WTC11 (cell line): ENCODE results near the gene NEO1. TPM values are rescaled to one million over a fixed set of nuclear protein-coding genes. Genes with fewer than 3 reads are reported as not detected.
"Not testable (repeated sequence)": the region's sequence is repeated elsewhere in the genome, so short reads cannot be mapped to it uniquely, and the experiment has no call there.

Experiments
- ATAC-seq: fragments of 200-7000 bp; cut with Tn5 transposase; 2 replicates; pipeline ENCODE4 v1.10.0; 2021; ENCODE audit warnings: mild to moderate bottlenecking, moderate library complexity
- CTCF ChIA-PET: fragments of 300-600 bp; sonication (Branson Sonifier 250); formaldehyde crosslinking; loops from one replicate; lab custom pipeline; 2021; ENCODE audit warnings: antibody characterized with exemption; lab: Charles Lee
- POLR2A ChIA-PET: fragments of 350-600 bp; sonication (Branson Sonifier 250); formaldehyde crosslinking; loops from one replicate; lab custom pipeline; 2021; ENCODE audit warnings: antibody characterized with exemption; lab: Charles Lee
- DNase-seq: peaks from one replicate; pipeline ENCODE4 v3.0.0; 2021; ENCODE audit warnings: low spot score
- H3K27ac Mint-ChIP-seq: 2 replicates; pipeline ENCODE4 v1.8.0; 2021; ENCODE audit warnings: mixed read lengths
- H3K27me3 Mint-ChIP-seq: 2 replicates; pipeline ENCODE4 v1.8.0; 2021; ENCODE audit warnings: low read depth, mild to moderate bottlenecking, moderate library complexity, mixed read lengths
- H3K36me3 Mint-ChIP-seq: 2 replicates; pipeline ENCODE4 v1.8.0; 2021; ENCODE audit warnings: mixed read lengths
- H3K4me1 Mint-ChIP-seq: 2 replicates; pipeline ENCODE4 v1.8.0; 2022; ENCODE audit warnings: mixed read lengths
- H3K4me3 Mint-ChIP-seq: 2 replicates; pipeline ENCODE4 v1.8.0; 2021; ENCODE audit warnings: mild to moderate bottlenecking, moderate library complexity, mixed read lengths
- H3K9me3 Mint-ChIP-seq: 2 replicates; pipeline ENCODE4 v1.8.0; 2021; ENCODE audit warnings: mixed read lengths
- IRF2 ChIP-seq: sonication (generic); formaldehyde crosslinking; IDR thresholded peaks from 2 replicates; pipeline ENCODE4 v1.8.0; 2022; ENCODE audit warnings: low read depth, missing genetic modification reagents, borderline replicate concordance
- JAZF1 ChIP-seq: fragments of 250-450 bp; sonication (Bioruptor Pico); IDR thresholded peaks from 2 replicates; pipeline ENCODE4 v1.9.0; 2021; ENCODE audit warnings: moderate library complexity, mild to moderate bottlenecking, inconsistent platforms
- KAT7 ChIP-seq: sonication (generic); formaldehyde crosslinking; IDR thresholded peaks from 2 replicates; pipeline ENCODE4 v1.8.1; 2023; ENCODE audit warnings: missing genetic modification reagents, mild to moderate bottlenecking, borderline replicate concordance
- NFYB ChIP-seq: sonication (generic); formaldehyde crosslinking; conservative IDR thresholded peaks from 2 replicates; pipeline ENCODE4 v1.8.0; 2022; ENCODE audit warnings: low read depth, missing genetic modification reagents
- OVOL2 ChIP-seq: fragments of 250-450 bp; sonication (Bioruptor Pico); IDR thresholded peaks from 2 replicates; pipeline ENCODE4 v1.9.0; 2021; ENCODE audit warnings: mild to moderate bottlenecking, borderline replicate concordance
- SMAD3 ChIP-seq: sonication (generic); formaldehyde crosslinking; IDR thresholded peaks from 2 replicates; pipeline ENCODE4 v1.8.0; 2022; ENCODE audit warnings: missing genetic modification reagents, mild to moderate bottlenecking, borderline replicate concordance
- SMAD4 ChIP-seq: sonication (generic); formaldehyde crosslinking; IDR thresholded peaks from 2 replicates; pipeline ENCODE4 v1.8.0; 2022; ENCODE audit warnings: mild to moderate bottlenecking, missing genetic modification reagents
- SOX15 ChIP-seq: fragments of 250-450 bp; sonication (Bioruptor Pico); IDR thresholded peaks from 2 replicates; pipeline ENCODE4 v1.9.0; 2021; ENCODE audit warnings: mild to moderate bottlenecking
- TEAD1 ChIP-seq: sonication (generic); formaldehyde crosslinking; IDR thresholded peaks from 2 replicates; pipeline ENCODE4 v1.8.0; 2022; ENCODE audit warnings: mild to moderate bottlenecking, missing genetic modification reagents
- TEAD4 ChIP-seq: sonication (generic); formaldehyde crosslinking; IDR thresholded peaks from 2 replicates; pipeline ENCODE4 v1.8.0; 2022; ENCODE audit warnings: mild to moderate bottlenecking, missing genetic modification reagents
- ZNF317 ChIP-seq: sonication (generic); formaldehyde crosslinking; IDR thresholded peaks from 2 replicates; pipeline ENCODE4 v1.8.1; 2023; ENCODE audit warnings: low read depth, mild to moderate bottlenecking, moderate library complexity, missing genetic modification reagents, borderline replicate concordance
- ZNF423 ChIP-seq: fragments of 250-450 bp; sonication (Bioruptor Pico); IDR thresholded peaks from 2 replicates; pipeline ENCODE4 v2.1.2; 2022; ENCODE audit warnings: mild to moderate bottlenecking, moderate library complexity
- ZNF512 ChIP-seq: sonication (generic); formaldehyde crosslinking; IDR thresholded peaks from 2 replicates; pipeline ENCODE4 v1.8.1; 2022; ENCODE audit warnings: missing genetic modification reagents, borderline replicate concordance
- ZNF671 ChIP-seq: fragments of 250-450 bp; sonication (Bioruptor Pico); IDR thresholded peaks from 2 replicates; pipeline ENCODE4 v1.8.0; 2021; ENCODE audit warnings: mild to moderate bottlenecking
- total RNA-seq: library from RNA; stranded (reverse); gene quantifications from 3 replicates; pipeline ENCODE4 v1.2.3, GENCODE V29; 2021
- TF ChIP-seq, protein P1 (sequence below): sonication (generic); formaldehyde crosslinking; IDR thresholded peaks from 2 replicates; pipeline ENCODE4 v1.8.1; 2023; ENCODE audit warnings: mild to moderate bottlenecking, missing genetic modification reagents, borderline replicate concordance
- TF ChIP-seq, protein P2 (sequence below): fragments of 200-600 bp; IDR thresholded peaks from 2 replicates; pipeline ENCODE4 v1.8.0; 2022; ENCODE audit warnings: antibody characterized with exemption
- TF ChIP-seq, protein P3 (sequence below): sonication (generic); formaldehyde crosslinking; IDR thresholded peaks from 2 replicates; pipeline ENCODE4 v1.8.1; 2022; ENCODE audit warnings: low read depth, mild to moderate bottlenecking, moderate library complexity, missing genetic modification reagents, borderline replicate concordance
- TF ChIP-seq, protein P4 (sequence below): fragments of 250-450 bp; sonication (Bioruptor Pico); IDR thresholded peaks from 2 replicates; pipeline ENCODE4 v1.9.0; 2021; ENCODE audit warnings: moderate library complexity, mild to moderate bottlenecking, inconsistent platforms, borderline replicate concordance
- TF ChIP-seq, protein P5 (sequence below): fragments of 250-450 bp; sonication (Bioruptor Pico); IDR thresholded peaks from 2 replicates; pipeline ENCODE4 v1.8.0; 2021; ENCODE audit warnings: mild to moderate bottlenecking

NEO1 gene
- total RNA-seq, 1 experiment from 2014 or later, result 37.1 TPM

GRCh38 chr15:73165844-73166243 lies 113.6 kb downstream of the NEO1 start:
- no peak for DNase-seq
- peaks cover 3% of the 10 kb centered on the region; the same call in 1 of the 2 replicates for H3K27me3 Mint-ChIP-seq
- H3K4me3 Mint-ChIP-seq, result no peak overlapping the region
- H3K36me3 Mint-ChIP-seq, result peaks cover 29% of the 10 kb centered on the region
- ATAC-seq, result no peak
- POLR2A ChIA-PET, result no interaction called here
- TF ChIP-seq, protein P1, sequence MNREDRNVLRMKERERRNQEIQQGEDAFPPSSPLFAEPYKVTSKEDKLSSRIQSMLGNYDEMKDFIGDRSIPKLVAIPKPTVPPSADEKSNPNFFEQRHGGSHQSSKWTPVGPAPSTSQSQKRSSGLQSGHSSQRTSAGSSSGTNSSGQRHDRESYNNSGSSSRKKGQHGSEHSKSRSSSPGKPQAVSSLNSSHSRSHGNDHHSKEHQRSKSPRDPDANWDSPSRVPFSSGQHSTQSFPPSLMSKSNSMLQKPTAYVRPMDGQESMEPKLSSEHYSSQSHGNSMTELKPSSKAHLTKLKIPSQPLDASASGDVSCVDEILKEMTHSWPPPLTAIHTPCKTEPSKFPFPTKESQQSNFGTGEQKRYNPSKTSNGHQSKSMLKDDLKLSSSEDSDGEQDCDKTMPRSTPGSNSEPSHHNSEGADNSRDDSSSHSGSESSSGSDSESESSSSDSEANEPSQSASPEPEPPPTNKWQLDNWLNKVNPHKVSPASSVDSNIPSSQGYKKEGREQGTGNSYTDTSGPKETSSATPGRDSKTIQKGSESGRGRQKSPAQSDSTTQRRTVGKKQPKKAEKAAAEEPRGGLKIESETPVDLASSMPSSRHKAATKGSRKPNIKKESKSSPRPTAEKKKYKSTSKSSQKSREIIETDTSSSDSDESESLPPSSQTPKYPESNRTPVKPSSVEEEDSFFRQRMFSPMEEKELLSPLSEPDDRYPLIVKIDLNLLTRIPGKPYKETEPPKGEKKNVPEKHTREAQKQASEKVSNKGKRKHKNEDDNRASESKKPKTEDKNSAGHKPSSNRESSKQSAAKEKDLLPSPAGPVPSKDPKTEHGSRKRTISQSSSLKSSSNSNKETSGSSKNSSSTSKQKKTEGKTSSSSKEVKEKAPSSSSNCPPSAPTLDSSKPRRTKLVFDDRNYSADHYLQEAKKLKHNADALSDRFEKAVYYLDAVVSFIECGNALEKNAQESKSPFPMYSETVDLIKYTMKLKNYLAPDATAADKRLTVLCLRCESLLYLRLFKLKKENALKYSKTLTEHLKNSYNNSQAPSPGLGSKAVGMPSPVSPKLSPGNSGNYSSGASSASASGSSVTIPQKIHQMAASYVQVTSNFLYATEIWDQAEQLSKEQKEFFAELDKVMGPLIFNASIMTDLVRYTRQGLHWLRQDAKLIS (CRISPR knock-in tag), result no peak
- TF ChIP-seq TEAD1 (CRISPR knock-in tag) (no peak), ZNF512 (no peak), JAZF1 (CRISPR knock-in tag) (no peak), ZNF671 (CRISPR knock-in tag) (no peak), SMAD4 (CRISPR knock-in tag) (no peak), ZNF423 (CRISPR knock-in tag) (no peak), KAT7 (no peak), SOX15 (CRISPR knock-in tag) (no peak), SMAD3 (CRISPR knock-in tag) (no peak), IRF2 (CRISPR knock-in tag) (no peak), NFYB (CRISPR knock-in tag) (no peak), OVOL2 (CRISPR knock-in tag) (no peak), ZNF317 (CRISPR knock-in tag) (no peak), TEAD4 (CRISPR knock-in tag) (no peak)
- TF ChIP-seq, protein P2, sequence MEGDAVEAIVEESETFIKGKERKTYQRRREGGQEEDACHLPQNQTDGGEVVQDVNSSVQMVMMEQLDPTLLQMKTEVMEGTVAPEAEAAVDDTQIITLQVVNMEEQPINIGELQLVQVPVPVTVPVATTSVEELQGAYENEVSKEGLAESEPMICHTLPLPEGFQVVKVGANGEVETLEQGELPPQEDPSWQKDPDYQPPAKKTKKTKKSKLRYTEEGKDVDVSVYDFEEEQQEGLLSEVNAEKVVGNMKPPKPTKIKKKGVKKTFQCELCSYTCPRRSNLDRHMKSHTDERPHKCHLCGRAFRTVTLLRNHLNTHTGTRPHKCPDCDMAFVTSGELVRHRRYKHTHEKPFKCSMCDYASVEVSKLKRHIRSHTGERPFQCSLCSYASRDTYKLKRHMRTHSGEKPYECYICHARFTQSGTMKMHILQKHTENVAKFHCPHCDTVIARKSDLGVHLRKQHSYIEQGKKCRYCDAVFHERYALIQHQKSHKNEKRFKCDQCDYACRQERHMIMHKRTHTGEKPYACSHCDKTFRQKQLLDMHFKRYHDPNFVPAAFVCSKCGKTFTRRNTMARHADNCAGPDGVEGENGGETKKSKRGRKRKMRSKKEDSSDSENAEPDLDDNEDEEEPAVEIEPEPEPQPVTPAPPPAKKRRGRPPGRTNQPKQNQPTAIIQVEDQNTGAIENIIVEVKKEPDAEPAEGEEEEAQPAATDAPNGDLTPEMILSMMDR, result no peak
- TF ChIP-seq, protein P3, sequence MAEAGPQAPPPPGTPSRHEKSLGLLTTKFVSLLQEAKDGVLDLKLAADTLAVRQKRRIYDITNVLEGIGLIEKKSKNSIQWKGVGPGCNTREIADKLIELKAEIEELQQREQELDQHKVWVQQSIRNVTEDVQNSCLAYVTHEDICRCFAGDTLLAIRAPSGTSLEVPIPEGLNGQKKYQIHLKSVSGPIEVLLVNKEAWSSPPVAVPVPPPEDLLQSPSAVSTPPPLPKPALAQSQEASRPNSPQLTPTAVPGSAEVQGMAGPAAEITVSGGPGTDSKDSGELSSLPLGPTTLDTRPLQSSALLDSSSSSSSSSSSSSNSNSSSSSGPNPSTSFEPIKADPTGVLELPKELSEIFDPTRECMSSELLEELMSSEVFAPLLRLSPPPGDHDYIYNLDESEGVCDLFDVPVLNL (CRISPR knock-in tag), result no peak
- TF ChIP-seq, protein P4, sequence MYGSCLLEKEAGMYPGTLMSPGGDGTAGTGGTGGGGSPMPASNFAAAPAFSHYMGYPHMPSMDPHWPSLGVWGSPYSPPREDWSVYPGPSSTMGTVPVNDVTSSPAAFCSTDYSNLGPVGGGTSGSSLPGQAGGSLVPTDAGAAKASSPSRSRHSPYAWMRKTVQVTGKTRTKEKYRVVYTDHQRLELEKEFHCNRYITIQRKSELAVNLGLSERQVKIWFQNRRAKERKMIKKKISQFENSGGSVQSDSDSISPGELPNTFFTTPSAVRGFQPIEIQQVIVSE (CRISPR knock-in tag), result no peak
- TF ChIP-seq, protein P5, sequence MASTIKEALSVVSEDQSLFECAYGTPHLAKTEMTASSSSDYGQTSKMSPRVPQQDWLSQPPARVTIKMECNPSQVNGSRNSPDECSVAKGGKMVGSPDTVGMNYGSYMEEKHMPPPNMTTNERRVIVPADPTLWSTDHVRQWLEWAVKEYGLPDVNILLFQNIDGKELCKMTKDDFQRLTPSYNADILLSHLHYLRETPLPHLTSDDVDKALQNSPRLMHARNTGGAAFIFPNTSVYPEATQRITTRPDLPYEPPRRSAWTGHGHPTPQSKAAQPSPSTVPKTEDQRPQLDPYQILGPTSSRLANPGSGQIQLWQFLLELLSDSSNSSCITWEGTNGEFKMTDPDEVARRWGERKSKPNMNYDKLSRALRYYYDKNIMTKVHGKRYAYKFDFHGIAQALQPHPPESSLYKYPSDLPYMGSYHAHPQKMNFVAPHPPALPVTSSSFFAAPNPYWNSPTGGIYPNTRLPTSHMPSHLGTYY (CRISPR knock-in tag), result no peak
- H3K4me1 Mint-ChIP-seq, result peaks cover 24% of the 10 kb centered on the region
- H3K27ac Mint-ChIP-seq, result no peak overlapping the region
- CTCF ChIA-PET, result no interaction called here
- peaks cover 24% of the 10 kb centered on the region for H3K9me3 Mint-ChIP-seq

DNA sequence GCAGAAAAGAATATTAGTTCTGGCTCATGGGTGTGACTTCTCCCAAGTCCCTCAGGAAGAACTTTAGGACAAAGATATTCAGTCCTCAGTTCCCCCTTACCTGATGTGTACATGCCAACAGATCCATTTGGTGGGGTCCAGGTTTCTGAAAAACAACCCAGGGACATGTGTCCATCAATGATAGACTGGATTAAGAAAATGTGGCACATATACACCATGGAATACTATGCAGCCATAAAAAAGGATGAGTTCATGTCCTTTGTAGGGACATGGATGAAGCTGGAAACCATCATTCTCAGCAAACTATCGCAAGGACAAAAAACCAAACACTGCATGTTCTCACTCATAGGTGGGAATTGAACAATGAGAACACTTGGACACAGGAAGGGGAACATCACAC lies 114.4 kb downstream of the NEO1 start:
- POLR2A ChIA-PET, H3K27ac Mint-ChIP-seq, DNase-seq, H3K27me3 Mint-ChIP-seq, H3K4me3 Mint-ChIP-seq, ATAC-seq, CTCF ChIA-PET: not testable (repeated sequence)
- H3K4me1 Mint-ChIP-seq, result peaks cover 24% of the 10 kb centered on the region
- peaks cover 29% of the 10 kb centered on the region for H3K36me3 Mint-ChIP-seq
- H3K9me3 Mint-ChIP-seq, result peaks cover 24% of the 10 kb centered on the region
